Activated CD8-positive, alpha-beta memory T cell treated with anti-CD3 and anti-CD28 coated beads, Interleukin-2, amount 10 ng/mL, durations not matched to agents 7 days and 5 days (primary cell): ENCODE measurements around the gene GJA4. TPM values are rescaled to one million over a fixed set of nuclear protein-coding genes. Genes with fewer than 3 reads are reported as not detected.
"Not testable (repeated sequence)": the region's sequence is repeated elsewhere in the genome, so short reads cannot be mapped to it uniquely, and the experiment has no call there.

ENCODE experiments used
- ATAC-seq: fragments of 150-1000 bp; cut with Tn5 transposase; one replicate; pipeline ENCODE4 v1.10.0; 2021; ENCODE audit warnings: moderate library complexity
- CTCF ChIA-PET: fragments of 350-600 bp; sonication (Branson Sonifier 250); formaldehyde crosslinking; loops from one replicate; lab custom pipeline; 2021; ENCODE audit warnings: antibody characterized with exemption; lab: Charles Lee
- DNase-seq: peaks from one replicate; pipeline ENCODE4 v3.0.0-alpha.2; 2020
- H3K27ac Mint-ChIP-seq: one replicate; pipeline ENCODE4 v1.8.0; 2021; ENCODE audit warnings: mild to moderate bottlenecking, mixed read lengths
- H3K27me3 Mint-ChIP-seq: one replicate; pipeline ENCODE4 v1.8.0; 2021; ENCODE audit warnings: mixed read lengths
- H3K36me3 Mint-ChIP-seq: one replicate; pipeline ENCODE4 v1.8.0; 2021; ENCODE audit warnings: mild to moderate bottlenecking, mixed read lengths
- H3K4me1 Mint-ChIP-seq: one replicate; pipeline ENCODE4 v1.8.0; 2021; ENCODE audit warnings: mixed read lengths
- H3K4me3 Mint-ChIP-seq: one replicate; pipeline ENCODE4 v1.8.0; 2021; ENCODE audit warnings: mild to moderate bottlenecking, moderate library complexity, mixed read lengths
- H3K9me3 Mint-ChIP-seq: one replicate; pipeline ENCODE4 v1.8.0; 2022; ENCODE audit warnings: low read depth, mixed read lengths
- total RNA-seq, 2 experiments: library from RNA; stranded (reverse); gene quantifications; one replicate each; pipeline ENCODE4 v1.2.3, GENCODE V29; 2021

The GJA4 gene
- total RNA-seq, 2 experiments from 2014 or later = not detected

- H3K36me3 Mint-ChIP-seq, H3K4me1 Mint-ChIP-seq, ATAC-seq, DNase-seq, H3K9me3 Mint-ChIP-seq, H3K27ac Mint-ChIP-seq, H3K27me3 Mint-ChIP-seq, H3K4me3 Mint-ChIP-seq: not testable (repeated sequence)
- CTCF ChIA-PET = interaction anchor here (0.6 kb wide), 1 partner anchor 94 kb away, joined by 3 read pairs; no protein-coding TSS in a partner anchor
Measured at GRCh38 chr1:34810781-34811180, 18.0 kb downstream of the GJA4 start.

GRCh38 chr1:34816332-34816731 is 23.5 kb downstream of the GJA4 start:
- no peaks in the 10 kb centered on the region for H3K4me1 Mint-ChIP-seq
- ATAC-seq (no peak), DNase-seq (no peak)
- H3K4me3 Mint-ChIP-seq = no peak overlapping the region
- no peak overlapping the region for H3K27ac Mint-ChIP-seq
- no peaks in the 10 kb centered on the region for H3K9me3 Mint-ChIP-seq
- no peaks in the 10 kb centered on the region for H3K27me3 Mint-ChIP-seq
- CTCF ChIA-PET = no interaction called here
- H3K36me3 Mint-ChIP-seq = no peaks in the 10 kb centered on the region

DNA sequence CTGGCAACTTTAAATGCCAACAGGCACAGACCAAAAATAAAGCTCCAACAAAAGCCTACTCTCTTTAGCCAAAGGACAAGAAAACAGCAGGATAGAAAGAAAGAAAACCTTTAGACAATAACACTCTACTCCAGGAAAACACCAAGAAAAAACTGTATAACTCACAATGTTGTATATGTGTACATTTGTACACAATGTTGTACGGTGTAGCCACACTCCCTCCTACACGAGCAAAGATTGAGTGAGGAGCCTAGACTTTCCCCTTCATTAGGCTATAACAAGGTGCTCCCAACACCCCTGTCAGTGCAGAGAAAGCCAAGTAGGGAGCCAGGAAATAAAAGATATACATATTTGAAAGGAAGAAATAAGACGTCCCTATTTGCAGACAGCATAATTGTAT is 24.0 kb downstream of the GJA4 start:
- DNase-seq = no peak
- CTCF ChIA-PET = no interaction called here
- Mint-ChIP-seq H3K27me3 (no peaks in the 10 kb centered on the region), H3K4me3 (no peak overlapping the region), H3K9me3 (no peaks in the 10 kb centered on the region), H3K27ac (no peak overlapping the region), H3K36me3 (no peaks in the 10 kb centered on the region), H3K4me1 (no peaks in the 10 kb centered on the region)
- no peak for ATAC-seq

- H3K4me1 Mint-ChIP-seq, H3K27ac Mint-ChIP-seq, CTCF ChIA-PET, H3K27me3 Mint-ChIP-seq, H3K36me3 Mint-ChIP-seq, H3K9me3 Mint-ChIP-seq, ATAC-seq, H3K4me3 Mint-ChIP-seq, DNase-seq: not testable (repeated sequence)
Measured at GRCh38 chr1:34818862-34819261, 26.1 kb downstream of the GJA4 start.

GRCh38 chr1:34822202-34822601 is 29.4 kb downstream of the GJA4 start:
- Mint-ChIP-seq H3K27ac (no peak overlapping the region), H3K36me3 (no peaks in the 10 kb centered on the region), H3K4me1 (no peaks in the 10 kb centered on the region), H3K27me3 (no peaks in the 10 kb centered on the region), H3K4me3 (no peak overlapping the region), H3K9me3 (no peaks in the 10 kb centered on the region)
- CTCF ChIA-PET = no interaction called here
- ATAC-seq (no peak), DNase-seq (no peak)

- ATAC-seq = no peak
- Mint-ChIP-seq H3K27ac (no peak overlapping the region), H3K27me3 (no peaks in the 10 kb centered on the region), H3K4me1 (no peaks in the 10 kb centered on the region), H3K9me3 (no peaks in the 10 kb centered on the region), H3K36me3 (no peaks in the 10 kb centered on the region), H3K4me3 (no peak overlapping the region)
- no peak for DNase-seq
- CTCF ChIA-PET = no interaction called here
Measured at GRCh38 chr1:34824817-34825454, 32.1 kb downstream of the GJA4 start.

DNA sequence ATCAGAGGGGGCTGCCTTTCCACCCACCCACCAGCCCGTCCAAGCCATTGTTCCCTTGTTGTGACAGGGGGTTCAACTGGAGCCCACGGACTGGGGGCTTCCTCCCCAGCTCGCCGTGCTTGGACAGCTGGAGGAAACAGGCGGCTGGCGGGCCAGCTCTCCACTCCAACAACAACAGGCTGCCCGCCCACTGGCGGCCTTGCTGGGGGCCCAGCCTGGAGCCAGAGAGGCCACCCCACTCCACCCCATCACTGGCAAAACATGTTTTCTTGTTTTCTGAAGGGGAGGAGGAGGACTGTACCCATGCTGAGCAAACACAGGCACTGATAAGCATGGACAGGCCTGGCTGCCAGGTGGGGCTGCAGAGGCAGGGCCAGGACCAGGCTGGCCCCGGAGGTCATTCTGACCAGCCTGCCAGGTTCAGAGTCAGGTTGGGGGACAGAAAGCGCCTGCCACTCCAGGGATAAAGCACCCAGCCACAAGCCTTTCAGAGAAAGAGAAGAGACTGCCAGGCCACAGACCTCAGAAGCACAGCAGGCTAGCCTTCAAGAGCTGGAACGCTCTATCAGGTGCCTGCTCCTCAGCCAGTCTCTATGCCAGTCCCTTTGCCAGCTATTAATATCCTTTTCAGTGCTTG is 32.8 kb downstream of the GJA4 start:
- H3K36me3 Mint-ChIP-seq = no peaks in the 10 kb centered on the region
- no peaks in the 10 kb centered on the region for H3K9me3 Mint-ChIP-seq
- H3K27me3 Mint-ChIP-seq = no peaks in the 10 kb centered on the region
- CTCF ChIA-PET = no interaction called here
- H3K27ac Mint-ChIP-seq = no peak overlapping the region
- H3K4me3 Mint-ChIP-seq = no peak overlapping the region
- no peak for ATAC-seq
- no peaks in the 10 kb centered on the region for H3K4me1 Mint-ChIP-seq
- no peak for DNase-seq

GRCh38 chr1:34827341-34827941 is 34.6 kb downstream of the GJA4 start:
- CTCF ChIA-PET = no interaction called here
- H3K27ac Mint-ChIP-seq = no peak overlapping the region
- ATAC-seq = no peak
- no peaks in the 10 kb centered on the region for H3K4me1 Mint-ChIP-seq
- no peak for DNase-seq
- H3K36me3 Mint-ChIP-seq = no peaks in the 10 kb centered on the region
- H3K27me3 Mint-ChIP-seq = no peaks in the 10 kb centered on the region
- no peaks in the 10 kb centered on the region for H3K9me3 Mint-ChIP-seq
- H3K4me3 Mint-ChIP-seq = no peak overlapping the region

DNA sequence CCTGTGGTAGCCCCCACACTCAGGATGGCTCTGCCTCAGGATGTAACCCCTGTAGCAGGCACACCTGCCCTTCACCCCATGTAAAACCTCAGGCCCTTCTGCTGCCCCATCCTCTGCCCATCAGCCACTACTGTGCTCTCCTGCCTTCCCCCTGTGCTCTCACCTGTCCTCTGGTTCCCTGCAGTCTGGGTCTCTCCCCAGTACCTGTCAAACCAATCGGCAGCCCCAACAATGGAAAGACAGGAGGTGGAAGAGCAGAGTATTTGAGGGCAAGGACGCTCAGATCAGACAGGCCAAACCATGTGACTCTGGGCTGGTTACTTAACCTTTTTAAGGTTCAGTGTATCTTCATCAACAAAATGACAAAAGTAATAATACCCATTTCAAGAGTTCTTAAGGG is 35.8 kb downstream of the GJA4 start:
- H3K4me3 Mint-ChIP-seq = no peak overlapping the region
- H3K27ac Mint-ChIP-seq = no peak overlapping the region
- ATAC-seq = no peak
- DNase-seq = no peak
- H3K36me3 Mint-ChIP-seq = no peaks in the 10 kb centered on the region
- no peaks in the 10 kb centered on the region for H3K4me1 Mint-ChIP-seq
- no peaks in the 10 kb centered on the region for H3K27me3 Mint-ChIP-seq
- CTCF ChIA-PET = no interaction called here
- no peaks in the 10 kb centered on the region for H3K9me3 Mint-ChIP-seq

GRCh38 chr1:34829250-34829649 is 36.5 kb downstream of the GJA4 start:
- ATAC-seq (no peak), DNase-seq (peak; percentile 30)
- no peaks in the 10 kb centered on the region for H3K27me3 Mint-ChIP-seq
- CTCF ChIA-PET = no interaction called here
- no peak overlapping the region for H3K4me3 Mint-ChIP-seq
- H3K27ac Mint-ChIP-seq = no peak overlapping the region
- no peaks in the 10 kb centered on the region for H3K9me3 Mint-ChIP-seq
- no peaks in the 10 kb centered on the region for H3K4me1 Mint-ChIP-seq
- no peaks in the 10 kb centered on the region for H3K36me3 Mint-ChIP-seq

DNA sequence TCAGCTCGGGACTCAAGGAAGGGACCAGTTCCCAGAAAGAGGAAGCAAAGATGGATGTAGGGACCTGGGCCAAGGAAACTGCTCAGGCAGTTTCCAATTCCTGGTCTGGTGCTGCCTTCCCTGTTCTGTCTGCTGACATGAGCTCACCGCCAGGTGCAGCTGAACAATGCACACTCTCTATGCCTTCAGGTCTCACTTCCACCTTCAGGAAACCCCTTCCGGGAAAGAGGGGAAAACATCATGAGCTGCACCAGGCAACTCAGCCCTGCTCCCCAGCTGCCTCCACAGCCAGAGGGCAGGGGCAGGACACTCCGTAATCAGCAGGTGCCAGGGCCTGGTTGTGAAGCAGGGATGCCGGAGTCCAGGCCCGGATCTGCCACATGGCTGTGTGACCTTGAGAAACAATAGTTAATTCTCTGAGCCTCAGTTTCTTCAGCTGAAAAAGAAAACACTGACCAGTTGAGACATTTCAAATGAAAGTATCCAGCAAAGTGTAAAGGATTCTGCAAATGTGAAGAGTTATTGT is 39.0 kb downstream of the GJA4 start:
- no peaks in the 10 kb centered on the region for H3K9me3 Mint-ChIP-seq
- CTCF ChIA-PET = interaction anchor here (0.8 kb wide), 1 partner anchor 11 kb away, joined by 3 read pairs; no protein-coding TSS in a partner anchor
- H3K4me1 Mint-ChIP-seq = no peaks in the 10 kb centered on the region
- ATAC-seq (no peak), DNase-seq (no peak)
- H3K4me3 Mint-ChIP-seq = no peak overlapping the region
- H3K36me3 Mint-ChIP-seq = no peaks in the 10 kb centered on the region
- no peaks in the 10 kb centered on the region for H3K27me3 Mint-ChIP-seq
- H3K27ac Mint-ChIP-seq = no peak overlapping the region

GRCh38 chr1:34833711-34834110 is 40.9 kb downstream of the GJA4 start:
- Mint-ChIP-seq H3K27me3 (no peaks in the 10 kb centered on the region), H3K4me3 (no peak overlapping the region), H3K36me3 (no peaks in the 10 kb centered on the region), H3K9me3 (no peaks in the 10 kb centered on the region), H3K4me1 (no peaks in the 10 kb centered on the region), H3K27ac (no peak overlapping the region)
- CTCF ChIA-PET = interaction anchor here (3.3 kb wide), 1 partner anchor 19 kb away, joined by 8 read pairs; no protein-coding TSS in a partner anchor
- ATAC-seq (no peak), DNase-seq (no peak)

GRCh38 chr1:34839526-34840305 is 46.9 kb downstream of the GJA4 start:
- DNase-seq = peak; percentile 22
- H3K36me3 Mint-ChIP-seq = no peaks in the 10 kb centered on the region
- no peak overlapping the region for H3K27ac Mint-ChIP-seq
- CTCF ChIA-PET = interaction anchor here (0.9 kb wide), 1 partner anchor 13 kb away, joined by 3 read pairs; no protein-coding TSS in a partner anchor
- H3K9me3 Mint-ChIP-seq = no peaks in the 10 kb centered on the region
- H3K4me3 Mint-ChIP-seq = no peak overlapping the region
- peaks cover 11% of the 10 kb centered on the region for H3K4me1 Mint-ChIP-seq
- H3K27me3 Mint-ChIP-seq = no peaks in the 10 kb centered on the region
- ATAC-seq = no peak
